Measurements from ENCODE around the gene HOXD4.

The HOXD4 gene

GRCh38 chr2:176151442-176152287 lies at the start of gene HOXD4:
Gene HOXD4, plus strand, starts transcription at chr2:176151550. Its CDS starts 84 bp downstream, at chr2:176151634.
- peak; percentile 24 for DNase-seq

GRCh38 chr2:176101842-176102241 lies 49.5 kb upstream of the HOXD4 start:
- DNase-seq: no peak

- DNase-seq: no peak
Measured at GRCh38 chr2:176102309-176102866, 49.0 kb upstream of the HOXD4 start.

- no peak for DNase-seq
Measured at GRCh38 chr2:176103194-176103593, 48.2 kb upstream of the HOXD4 start.

GRCh38 chr2:176103742-176104315 lies 47.5 kb upstream of the HOXD4 start:
- DNase-seq: no peak

- DNase-seq: no peak
Measured at GRCh38 chr2:176104316-176105077, 46.9 kb upstream of the HOXD4 start.

- no peak for DNase-seq
Measured at GRCh38 chr2:176105078-176105729, 46.1 kb upstream of the HOXD4 start.

GRCh38 chr2:176105730-176106580 lies 45.4 kb upstream of the HOXD4 start:
- DNase-seq: no peak

GRCh38 chr2:176106581-176107539 lies 44.5 kb upstream of the HOXD4 start, which contains the start of gene HOXD11:
Gene HOXD11, plus strand, starts transcription at chr2:176107280. Its CDS starts 76 bp downstream, at chr2:176107356.
- peak; percentile 56 for DNase-seq

- DNase-seq: peak; percentile 48
Measured at GRCh38 chr2:176107731-176108181, 43.6 kb upstream of the HOXD4 start.

GRCh38 chr2:176109192-176109901 lies 42.0 kb upstream of the HOXD4 start:
- peak; percentile 39 for DNase-seq

- DNase-seq: peak; percentile 13
Measured at GRCh38 chr2:176109946-176110345, 41.4 kb upstream of the HOXD4 start.

- no peak for DNase-seq
Measured at GRCh38 chr2:176110415-176111308, 40.7 kb upstream of the HOXD4 start.

GRCh38 chr2:176111309-176111663 lies 40.1 kb upstream of the HOXD4 start:
- DNase-seq: peak; percentile 78

GRCh38 chr2:176111846-176112374 lies 39.4 kb upstream of the HOXD4 start:
- DNase-seq: no peak

GRCh38 chr2:176112375-176113302 lies 38.7 kb upstream of the HOXD4 start:
- DNase-seq: no peak

Data from left hindlimb (tissue), 1 donor.